HG03457 (cell line): ENCODE data around the gene CHST3.
"Not testable (repeated sequence)": the region's sequence is repeated elsewhere in the genome, so short reads cannot be mapped to it uniquely, and the experiment has no call there.

Source experiments
- ATAC-seq: cut with Tn5 transposase; IDR thresholded peaks from one replicate; pipeline ENCODE4 v1.9.1; 2021; ENCODE audit warnings: moderate number of reproducible peaks; ENCODE audit not compliant: unreplicated experiment

CHST3 gene

DNA sequence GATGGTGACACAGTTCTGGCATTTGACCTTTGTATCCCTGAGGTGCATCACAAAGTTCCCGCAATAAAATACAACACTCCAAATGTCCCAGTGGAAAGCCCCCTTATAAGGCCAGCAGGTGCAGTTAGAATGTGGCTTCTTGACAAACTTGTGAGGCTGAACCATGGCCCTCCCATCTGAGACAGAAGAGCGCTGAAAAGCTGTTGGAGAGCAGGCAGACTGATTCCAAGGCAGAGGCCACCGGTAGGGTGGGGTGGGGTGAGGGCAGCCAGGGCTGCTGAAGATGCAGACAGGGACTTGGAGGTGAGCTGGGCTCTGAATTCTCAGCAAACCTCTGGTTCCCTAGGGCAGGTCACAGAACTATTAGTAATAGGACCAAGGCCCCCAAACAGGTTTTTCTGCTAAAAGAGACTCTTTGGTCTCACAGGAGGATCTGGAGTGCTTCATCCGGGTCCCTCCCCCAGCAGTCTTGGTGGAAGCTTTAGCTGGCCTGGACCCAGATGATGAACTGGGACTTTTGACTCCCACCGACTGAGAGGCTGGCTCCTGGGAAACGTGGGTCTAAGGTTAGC lies 15.6 kb upstream of the CHST3 start:
- no peak for ATAC-seq

DNA sequence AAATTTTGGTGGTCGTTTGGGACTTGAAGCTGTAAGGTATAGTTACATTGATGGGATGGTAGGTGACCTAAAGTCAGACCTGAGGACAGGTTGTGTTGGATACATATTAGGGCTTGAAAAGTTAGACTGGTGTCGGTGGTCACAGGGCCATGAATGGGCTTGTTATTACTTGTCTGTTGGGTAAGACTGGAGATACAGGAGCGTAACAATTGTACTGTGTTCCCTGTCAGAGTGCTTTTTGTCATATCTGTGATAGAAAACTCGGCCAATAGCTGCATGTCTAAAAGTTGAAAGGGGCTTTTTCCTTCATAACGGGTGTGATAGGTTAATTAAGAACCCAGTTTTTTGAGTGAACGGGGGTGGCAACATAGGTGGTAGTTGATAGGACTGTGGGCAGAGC lies 13.5 kb upstream of the CHST3 start:
- no peak for ATAC-seq

DNA sequence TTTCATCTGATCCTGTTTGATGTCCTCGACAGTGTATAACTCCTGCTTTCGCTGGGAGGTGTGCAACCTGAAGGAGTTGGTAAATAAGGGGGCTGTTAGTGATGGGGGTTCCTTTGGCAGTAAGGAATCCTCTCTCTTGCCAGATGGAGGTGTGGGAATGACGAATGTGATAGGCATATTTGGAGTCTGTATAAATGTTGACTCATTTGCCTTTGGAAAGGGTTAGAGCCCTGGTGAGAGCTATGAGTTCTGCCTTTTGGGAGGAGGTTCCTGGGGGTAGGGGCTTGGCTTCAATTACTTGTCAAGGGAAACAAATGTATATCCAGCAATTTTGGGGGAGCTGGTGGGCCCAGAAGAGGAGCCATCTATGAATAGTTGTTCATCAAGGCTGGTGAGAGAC lies 11.4 kb upstream of the CHST3 start:
- ATAC-seq: no peak

DNA sequence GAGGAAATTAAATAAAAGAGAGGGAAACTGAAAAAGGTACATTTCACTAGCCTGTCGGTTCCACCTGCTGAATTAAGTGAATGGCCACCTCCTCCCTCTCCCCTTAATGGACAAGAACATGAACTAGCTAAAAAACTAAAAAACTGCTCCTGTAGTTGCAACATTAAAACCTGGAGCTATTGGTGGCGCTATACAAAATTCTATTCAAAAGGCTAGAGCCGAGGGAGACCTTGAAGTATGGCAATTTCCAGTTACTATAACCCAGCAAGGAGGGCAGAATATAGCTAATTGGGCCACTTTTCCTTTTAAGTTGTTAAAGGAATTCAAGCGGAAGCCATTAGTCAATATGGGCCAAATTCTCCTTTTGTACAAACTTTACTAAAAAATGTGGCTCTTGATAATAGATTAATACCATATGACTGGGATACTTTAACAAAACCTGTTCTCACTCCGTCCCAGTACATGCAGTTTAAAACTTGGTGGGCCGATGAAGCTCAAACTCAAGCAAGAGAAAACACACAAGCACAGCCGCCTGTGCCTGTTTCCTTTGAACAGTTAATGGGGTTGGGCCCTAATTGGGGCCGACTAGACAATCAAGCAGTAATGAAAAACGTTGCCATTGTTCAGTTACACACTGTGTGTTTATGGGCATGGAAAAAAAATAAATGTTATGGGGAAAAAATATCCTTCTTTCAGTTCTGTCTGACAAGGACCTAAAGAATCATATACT lies 6.5 kb upstream of the CHST3 start:
- no peak for ATAC-seq

DNA sequence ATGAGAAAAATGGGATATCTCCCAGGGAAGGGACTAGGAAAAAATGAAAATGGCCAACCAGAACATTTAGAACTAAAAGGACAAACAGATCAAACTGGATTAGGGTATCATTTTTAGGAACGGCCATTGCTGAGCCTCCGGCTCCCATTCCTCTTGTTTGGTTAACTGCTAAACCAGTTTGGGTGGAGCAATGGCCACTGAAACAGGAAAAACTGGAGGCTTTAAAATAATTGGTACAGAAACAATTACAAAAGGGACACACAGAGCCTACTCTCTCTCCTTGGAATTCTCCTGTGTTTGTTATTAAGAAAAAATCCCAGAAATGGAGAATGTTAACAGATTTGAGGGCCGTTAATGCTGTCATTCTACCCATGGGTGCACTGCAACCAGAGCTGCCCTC lies 4.7 kb upstream of the CHST3 start:
- ATAC-seq: no peak

DNA sequence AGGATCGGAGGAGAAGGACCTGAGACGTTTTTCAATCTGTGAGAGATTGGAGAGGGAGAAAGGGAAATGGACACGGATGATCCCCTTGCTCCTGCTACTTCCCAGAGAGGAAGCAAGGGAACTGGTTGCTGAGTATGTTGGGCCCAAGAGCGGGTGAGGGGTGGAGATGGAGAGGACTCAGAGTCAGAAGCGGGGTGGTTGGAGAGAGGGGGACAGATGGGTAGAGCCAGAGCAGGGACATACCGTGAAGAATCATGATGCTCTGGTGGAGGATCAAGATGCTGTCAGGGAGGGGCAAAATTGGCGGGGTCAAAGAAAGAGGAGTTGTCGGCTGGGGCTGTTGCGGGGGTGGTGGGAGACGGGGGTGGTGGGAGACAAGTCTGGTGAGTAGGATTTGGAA lies 2.4 kb upstream of the CHST3 start:
- no peak for ATAC-seq

DNA sequence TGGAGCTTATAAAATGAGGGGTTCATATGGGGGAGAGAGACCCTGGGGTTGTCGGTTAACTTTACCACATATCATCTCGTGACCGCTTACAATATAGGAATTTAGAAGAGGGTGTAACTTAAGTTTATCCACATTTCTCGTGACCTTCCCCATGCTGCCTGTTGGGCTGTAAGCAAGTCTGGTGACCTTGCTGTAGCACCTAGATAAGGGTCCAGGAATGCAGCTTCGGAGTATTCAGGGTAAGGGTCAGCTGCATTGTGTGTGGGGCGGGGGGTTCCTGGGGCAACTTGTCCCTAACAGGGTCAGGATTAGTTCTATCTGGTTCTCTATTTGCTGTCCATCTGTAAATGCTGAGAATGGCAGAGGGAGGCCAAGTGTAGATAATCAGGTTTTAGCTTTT lies 1.3 kb upstream of the CHST3 start:
- ATAC-seq: no peak

DNA sequence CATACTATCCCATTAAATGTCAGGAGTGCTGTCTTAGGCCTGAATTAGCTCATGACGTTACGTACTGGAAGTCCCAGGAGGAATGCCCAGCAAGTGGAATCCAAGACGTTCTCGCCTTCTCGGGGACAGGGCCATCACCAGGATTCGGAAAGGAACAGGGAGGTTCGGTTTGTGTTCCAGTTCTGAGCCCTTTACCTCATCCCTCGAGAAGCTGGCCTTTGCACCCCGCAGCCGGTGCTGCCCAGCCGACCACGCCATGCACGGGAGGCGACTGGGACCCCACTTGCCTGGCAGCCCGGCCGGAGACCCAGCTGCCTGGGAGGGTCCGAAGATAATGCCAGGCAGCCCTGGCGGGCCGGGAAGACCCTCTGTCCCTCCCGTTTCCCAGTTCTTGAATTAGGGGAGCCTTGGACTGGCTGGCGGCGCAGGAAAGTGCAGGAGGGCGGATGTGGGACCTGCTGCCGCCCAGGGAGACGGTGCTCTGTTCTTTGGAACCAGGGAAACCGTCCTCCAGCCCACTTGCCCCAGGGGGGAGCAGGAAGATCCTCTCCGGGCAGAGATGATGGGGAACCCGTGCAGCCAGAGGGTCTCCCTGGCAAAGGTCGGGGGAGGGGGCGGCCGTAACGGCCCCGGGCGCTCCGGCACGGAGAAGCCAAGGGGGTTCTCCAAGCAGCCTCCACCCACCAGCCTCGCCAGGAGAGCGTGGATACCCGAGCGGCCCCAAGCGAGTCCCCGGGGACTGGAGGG lies 671 bp upstream of the CHST3 start:
- no peak for ATAC-seq

DNA sequence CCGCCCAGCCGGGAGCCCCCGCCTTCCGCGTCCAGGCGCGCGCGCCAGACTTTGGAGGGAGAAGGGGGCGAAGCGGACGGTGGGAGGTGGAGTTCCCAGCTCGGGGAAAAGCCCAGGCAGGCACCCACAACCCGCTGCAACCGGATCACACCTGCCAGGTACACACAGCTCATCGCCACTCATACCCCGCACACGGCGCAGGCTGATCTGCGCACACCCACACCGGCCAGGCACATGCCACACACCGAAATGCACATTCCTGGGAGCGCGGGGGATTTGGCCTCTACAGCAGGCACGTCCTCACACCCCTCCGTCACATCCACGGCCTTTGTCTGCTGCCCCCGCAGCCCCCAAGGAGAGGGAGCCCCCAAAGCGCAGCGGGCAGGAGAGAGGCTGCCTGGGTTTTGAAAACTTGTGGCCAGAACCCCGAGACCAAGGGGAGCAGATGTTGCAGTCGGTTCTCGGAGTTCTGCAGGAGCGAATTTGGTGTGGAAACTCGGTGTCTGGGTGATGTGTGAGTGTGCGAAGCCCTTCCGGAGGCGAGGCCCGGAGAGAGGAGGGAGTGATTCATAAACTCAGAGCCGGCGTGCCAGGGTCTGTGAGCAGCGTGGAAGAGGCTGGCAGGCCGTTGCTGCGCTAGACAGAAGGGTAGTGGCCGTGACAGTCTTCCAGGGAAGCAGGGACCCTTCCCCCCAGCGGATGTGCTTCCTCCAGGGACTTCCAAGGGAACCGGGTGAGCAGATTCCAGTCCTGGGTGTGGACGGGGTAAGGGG lies 734 bp downstream of the CHST3 start:
- no peak for ATAC-seq

DNA sequence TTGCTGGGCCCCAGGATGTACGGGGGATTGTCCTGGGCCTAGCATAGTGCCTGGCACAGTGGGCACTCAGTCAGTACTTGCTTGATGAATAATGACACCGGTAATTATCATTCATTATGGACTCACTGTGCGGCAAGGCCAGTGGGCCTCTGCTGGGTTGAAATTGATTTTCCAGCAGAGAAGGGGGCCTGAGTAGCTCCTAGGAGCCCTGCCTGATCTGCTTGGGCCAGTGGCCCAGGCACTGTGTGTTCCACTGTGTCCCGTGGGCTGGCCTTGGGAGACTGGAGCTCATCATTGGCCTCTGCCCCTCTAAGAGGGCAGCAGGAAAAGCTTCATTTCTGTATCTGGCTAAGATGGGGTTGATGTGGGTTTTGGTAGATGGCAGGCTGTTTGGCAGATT lies 1.4 kb downstream of the CHST3 start:
- no peak for ATAC-seq

DNA sequence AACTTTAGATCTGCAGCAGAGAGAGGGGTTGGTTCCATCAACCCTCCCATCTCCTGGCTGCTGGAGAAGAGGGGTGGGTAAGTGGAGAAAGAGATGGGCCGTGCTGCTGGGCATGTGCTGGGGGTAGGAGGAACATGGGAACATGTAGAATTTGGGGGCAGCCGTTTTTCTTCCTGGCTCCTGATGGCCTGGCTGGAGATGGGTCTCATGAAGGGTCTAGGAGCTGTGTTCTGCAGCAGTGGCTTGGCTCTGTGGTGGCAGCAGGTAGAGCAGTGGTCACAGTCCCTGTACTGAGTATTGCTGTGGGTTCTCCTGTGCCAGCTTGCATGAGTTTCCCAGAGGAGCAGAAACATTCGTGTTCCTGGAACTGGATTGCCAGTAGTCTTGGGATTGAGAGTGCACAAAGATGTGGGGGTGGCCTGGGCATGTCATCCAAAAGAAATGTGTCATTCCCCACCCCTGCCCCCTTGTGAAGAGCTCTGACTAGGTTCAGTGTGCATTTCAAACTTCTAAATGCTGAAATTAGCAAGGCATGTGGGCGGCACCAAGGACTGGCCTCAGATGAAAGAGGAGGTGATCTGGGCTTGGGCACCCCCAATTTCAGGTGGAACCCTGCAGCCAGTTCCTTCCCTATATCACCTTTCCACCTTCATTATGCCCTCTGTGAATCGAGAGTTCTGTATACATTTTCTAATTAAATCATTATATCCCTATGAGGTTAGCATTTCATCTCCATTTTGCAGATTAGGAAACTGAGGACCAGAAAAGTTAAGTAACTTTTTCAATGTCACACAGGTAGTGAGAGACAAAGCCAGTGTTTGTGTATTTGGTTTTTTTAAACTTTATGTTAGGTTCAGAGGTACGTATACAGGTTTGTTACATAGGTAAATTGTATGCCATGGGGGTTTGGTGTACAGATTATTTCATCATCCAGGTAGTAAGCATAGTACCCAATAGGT lies 2.1 kb downstream of the CHST3 start:
- ATAC-seq: no peak

DNA sequence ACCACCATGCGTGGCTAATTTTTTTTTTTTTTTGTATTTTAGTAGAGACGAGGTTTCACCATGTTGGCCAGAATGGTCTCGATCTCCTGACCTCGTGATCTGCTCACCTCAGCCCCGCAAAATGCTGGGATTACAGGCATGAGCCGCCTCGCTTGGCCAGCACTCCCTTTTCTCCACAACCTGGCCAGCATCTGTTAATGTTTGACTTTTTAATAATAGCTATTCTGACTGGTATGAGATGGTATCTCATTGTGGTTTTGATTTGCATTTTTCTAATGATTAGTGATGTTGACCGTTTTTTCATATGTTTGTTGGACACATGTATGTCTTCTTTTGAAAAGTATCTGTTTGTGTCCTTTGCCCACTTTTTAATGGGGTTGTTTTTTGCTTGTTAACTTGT lies 3.8 kb downstream of the CHST3 start:
- ATAC-seq: not testable (repeated sequence)

DNA sequence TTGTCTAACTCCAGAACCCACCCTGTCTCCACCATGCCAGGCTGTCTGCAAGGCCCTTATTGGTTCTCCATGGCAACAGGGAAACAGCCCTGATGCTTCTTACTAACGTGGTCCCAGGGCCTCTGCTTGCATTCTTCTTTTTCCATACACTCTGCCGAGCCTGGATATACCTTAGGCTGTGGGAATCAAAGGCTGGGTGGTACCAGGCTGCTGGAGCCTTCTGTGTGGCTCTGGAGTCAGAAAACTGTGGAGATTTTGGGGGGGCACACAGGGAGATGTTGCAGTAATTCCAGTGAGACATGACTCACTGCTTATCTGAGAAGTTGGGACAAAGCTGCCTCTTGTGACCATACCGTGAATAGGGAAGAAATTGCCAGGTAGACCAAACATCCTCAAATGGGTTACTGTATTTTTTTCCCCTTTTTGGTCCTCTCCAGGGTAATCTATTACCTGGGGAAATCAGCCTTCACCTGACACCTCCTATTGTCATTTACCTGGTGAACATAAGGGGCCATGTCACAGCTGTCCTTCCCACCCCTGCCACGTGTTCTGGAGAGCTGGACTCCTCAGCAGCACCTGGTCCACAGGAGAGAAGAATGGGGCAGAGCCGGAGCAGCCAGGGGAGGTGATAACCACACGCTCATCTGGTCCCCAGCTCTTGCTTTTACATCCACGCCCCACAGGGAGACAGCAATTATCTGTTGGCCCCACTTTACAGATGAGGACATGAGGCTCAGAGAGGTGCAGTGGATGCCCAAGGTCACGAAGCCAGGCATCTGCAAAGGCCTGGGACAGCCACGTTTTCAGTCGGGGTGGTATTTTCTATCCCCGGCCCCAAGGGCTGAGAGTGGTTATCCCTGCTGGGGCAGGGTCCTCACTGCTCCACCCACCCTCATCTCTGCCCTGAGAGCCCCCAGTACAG lies 4.6 kb downstream of the CHST3 start:
- no peak for ATAC-seq

DNA sequence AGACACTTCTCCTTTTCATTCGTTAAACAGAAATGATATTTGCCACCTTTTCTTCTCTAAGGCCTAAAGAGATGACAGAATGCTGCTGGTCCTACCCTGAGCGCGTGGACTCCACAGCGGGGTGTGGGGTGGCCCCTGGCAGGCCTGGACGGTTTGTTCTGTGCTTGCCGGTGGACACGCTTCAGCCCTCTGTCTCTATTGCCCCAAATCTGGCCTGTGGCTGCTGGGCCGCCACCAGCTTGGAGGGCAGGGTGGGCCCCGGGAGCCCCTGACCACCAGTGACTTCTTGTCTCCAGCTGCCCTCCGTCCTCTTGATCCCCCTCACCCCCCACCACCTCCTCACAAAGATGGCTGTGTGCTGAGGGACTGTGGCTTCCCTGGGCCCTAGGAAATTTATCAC lies 5.7 kb downstream of the CHST3 start:
- ATAC-seq: no peak

DNA sequence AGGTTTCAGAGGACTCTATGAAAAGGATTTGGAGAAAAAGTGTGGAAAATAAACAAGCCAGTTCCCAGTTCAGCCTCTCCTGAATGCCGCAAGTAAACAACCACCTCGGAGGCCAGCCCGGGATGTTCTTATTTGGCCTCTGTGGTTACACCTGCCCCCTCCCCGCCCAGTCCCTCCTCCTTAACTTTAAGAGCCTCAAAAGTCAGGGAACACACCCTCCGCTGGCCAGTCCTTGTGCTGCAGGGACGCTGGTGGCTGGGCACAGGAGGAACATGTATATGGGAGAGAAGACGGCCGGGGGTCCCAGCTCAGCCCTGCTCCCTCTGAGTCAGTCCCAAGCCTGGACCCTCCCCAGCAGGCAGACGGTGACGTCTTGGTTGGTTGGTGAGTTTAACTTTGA lies 6.1 kb downstream of the CHST3 start:
- no peak for ATAC-seq

DNA sequence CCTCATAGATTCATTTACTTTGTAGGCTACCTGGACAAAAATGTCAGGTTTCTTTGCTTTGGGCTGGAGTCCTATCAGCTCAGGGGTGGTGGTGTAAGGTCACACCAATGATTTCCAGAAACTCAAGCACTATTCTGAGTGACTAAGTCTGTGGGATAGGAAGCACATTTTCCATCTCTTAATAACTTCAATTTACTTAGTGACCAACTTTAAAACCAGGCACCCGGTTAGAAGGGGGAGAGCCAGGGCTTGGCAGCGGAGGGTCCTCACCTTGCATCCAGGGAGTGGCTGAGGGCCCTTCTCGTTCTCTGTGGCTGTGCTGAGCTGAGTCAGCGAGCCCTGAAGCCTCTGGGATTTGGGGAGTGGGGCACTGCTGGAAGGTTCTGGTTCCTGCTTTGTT lies 6.7 kb downstream of the CHST3 start:
- ATAC-seq: no peak

DNA sequence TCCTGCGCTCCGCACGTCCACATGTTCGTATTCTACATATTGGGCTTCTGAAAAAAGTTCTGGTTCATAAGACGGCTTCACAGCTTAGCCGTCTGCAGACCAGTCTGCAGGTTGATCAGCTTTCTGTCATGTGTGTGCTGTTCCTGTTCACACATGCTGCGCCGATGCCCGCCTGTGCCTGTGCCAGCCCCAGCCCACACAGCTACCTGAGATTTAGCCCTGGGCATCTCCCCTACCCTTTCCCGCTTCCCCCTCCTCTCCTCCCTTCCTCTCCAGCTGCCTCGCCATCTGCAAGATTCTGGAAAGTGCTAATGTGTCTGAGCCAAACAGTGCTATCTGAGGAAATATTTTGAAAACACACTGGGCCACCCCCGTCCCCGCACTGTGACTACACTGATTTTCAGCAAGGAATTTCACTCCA lies 7.1 kb downstream of the CHST3 start:
- ATAC-seq: no peak

DNA sequence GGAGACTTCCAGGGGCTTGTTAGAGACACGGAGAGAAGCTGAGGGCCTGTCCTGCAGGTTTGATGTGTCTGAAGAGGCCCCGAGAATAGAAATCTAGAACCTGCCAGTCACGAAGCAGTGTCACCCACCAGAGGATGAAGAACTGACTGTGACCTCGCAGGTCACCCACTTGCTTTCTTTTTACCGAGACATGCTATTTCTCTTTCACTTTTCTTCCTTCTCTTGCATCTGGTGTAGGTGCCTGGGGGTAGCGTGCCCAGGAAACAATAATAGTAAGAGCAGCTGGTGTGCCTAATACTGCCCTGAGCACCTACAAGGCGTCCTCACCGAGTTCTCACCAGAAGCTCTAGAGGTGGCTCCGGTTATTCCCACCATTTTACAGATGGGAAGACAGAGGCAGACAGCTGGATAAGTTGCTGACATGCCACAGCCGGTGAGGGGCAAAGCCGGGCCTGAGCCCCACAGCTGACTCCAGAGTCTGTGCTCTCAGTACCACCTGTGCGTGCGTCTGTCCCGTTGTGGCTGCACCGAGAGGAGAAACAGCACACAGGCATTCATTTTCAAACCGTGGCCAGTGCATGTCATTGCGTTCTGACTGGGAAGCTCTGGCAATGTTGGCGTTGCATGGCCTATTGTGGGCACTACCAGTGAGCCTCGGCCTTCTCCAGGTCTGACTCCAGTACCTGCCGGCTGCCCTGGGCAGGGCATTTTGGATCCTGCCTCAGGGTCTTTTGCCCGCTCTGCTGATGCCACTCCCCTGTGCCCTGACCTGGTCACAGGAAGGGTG lies 7.8 kb downstream of the CHST3 start:
- ATAC-seq: no peak
